Endothelial cell (in vitro differentiated cells): ENCODE results near the gene EIF5A. TPM values are rescaled to one million over a fixed set of nuclear protein-coding genes. Genes with fewer than 3 reads are reported as not detected.

Source experiments
- DNase-seq: peaks from one replicate; pipeline ENCODE4 v3.0.0; 2021; ENCODE audit warnings: low spot score
- H3K27ac Mint-ChIP-seq: one replicate; pipeline ENCODE4 v1.8.0; 2021; ENCODE audit warnings: mixed read lengths, inconsistent platforms; ENCODE audit not compliant: unreplicated experiment
- H3K27me3 Mint-ChIP-seq: one replicate; pipeline ENCODE4 v1.8.0; 2021; ENCODE audit warnings: mild to moderate bottlenecking, moderate library complexity, mixed read lengths, inconsistent platforms; ENCODE audit not compliant: unreplicated experiment
- H3K36me3 Mint-ChIP-seq: one replicate; pipeline ENCODE4 v1.8.0; 2021; ENCODE audit warnings: mild to moderate bottlenecking, low read depth, mixed read lengths, inconsistent platforms; ENCODE audit not compliant: unreplicated experiment
- H3K4me1 Mint-ChIP-seq: one replicate; pipeline ENCODE4 v1.8.0; 2021; ENCODE audit warnings: mild to moderate bottlenecking, mixed read lengths, inconsistent platforms; ENCODE audit not compliant: unreplicated experiment
- H3K4me3 Mint-ChIP-seq: one replicate; pipeline ENCODE4 v1.8.0; 2021; ENCODE audit warnings: mild to moderate bottlenecking, mixed read lengths, inconsistent platforms; ENCODE audit not compliant: unreplicated experiment
- H3K9me3 Mint-ChIP-seq: one replicate; pipeline ENCODE4 v1.8.0; 2021; ENCODE audit warnings: mixed read lengths, inconsistent platforms; ENCODE audit not compliant: unreplicated experiment
- CTCF ChIP-seq: fragments of 200-600 bp; sonication (generic); IDR thresholded peaks from one replicate; pipeline ENCODE4 v1.5.0; 2021; ENCODE audit warnings: antibody characterized with exemption; ENCODE audit not compliant: unreplicated experiment
- total RNA-seq: library from RNA; stranded (reverse); fragmentation: NEBNext Ultra II Directional; extraction: Animal tissue kit (Norgen Biotek cat#: 25700); gene quantifications from one replicate; pipeline ENCODE4 v1.2.1, GENCODE V29; 2021; ENCODE audit not compliant: unreplicated experiment

Gene EIF5A
- total RNA-seq, 1 donor from 2014 or later, result 362 TPM

GRCh38 chr17:7327056-7327455 is 19.6 kb downstream of the EIF5A start:
- H3K9me3 Mint-ChIP-seq, result no peaks in the 10 kb centered on the region
- no peak for TF ChIP-seq CTCF
- H3K27me3 Mint-ChIP-seq, result peaks cover 10% of the 10 kb centered on the region
- no peak overlapping the region for H3K27ac Mint-ChIP-seq
- peaks cover 18% of the 10 kb centered on the region for H3K36me3 Mint-ChIP-seq
- peaks cover 17% of the 10 kb centered on the region for H3K4me1 Mint-ChIP-seq
- no peak overlapping the region for H3K4me3 Mint-ChIP-seq
- DNase-seq, result no peak

GRCh38 chr17:7327501-7327900 is 20.1 kb downstream of the EIF5A start:
- Mint-ChIP-seq H3K4me1 (peaks cover 17% of the 10 kb centered on the region), H3K9me3 (no peaks in the 10 kb centered on the region), H3K27me3 (peaks cover 9% of the 10 kb centered on the region), H3K4me3 (no peak overlapping the region), H3K36me3 (peaks cover 16% of the 10 kb centered on the region), H3K27ac (no peak overlapping the region)
- no peak for DNase-seq
- no peak for TF ChIP-seq CTCF

- Mint-ChIP-seq H3K4me3 (peak overlapping the region; percentile 93), H3K9me3 (no peaks in the 10 kb centered on the region), H3K36me3 (peaks cover 16% of the 10 kb centered on the region), H3K4me1 (peaks cover 17% of the 10 kb centered on the region), H3K27ac (peak overlapping the region; percentile 7), H3K27me3 (peaks cover 9% of the 10 kb centered on the region)
- no peak for DNase-seq
- TF ChIP-seq CTCF, result no peak
Measured at GRCh38 chr17:7328009-7328408, 20.6 kb downstream of the EIF5A start.

- no peak for DNase-seq
- peak within 1 kb of the TSS; percentile 95 for H3K27ac Mint-ChIP-seq
- H3K27me3 Mint-ChIP-seq, result peaks cover 9% of the 10 kb centered on the region
- H3K36me3 Mint-ChIP-seq, result peaks cover 13% of the 10 kb centered on the region
- no peaks in the 10 kb centered on the region for H3K9me3 Mint-ChIP-seq
- no peak for TF ChIP-seq CTCF
- H3K4me1 Mint-ChIP-seq, result peaks cover 17% of the 10 kb centered on the region
- H3K4me3 Mint-ChIP-seq, result peak within 1 kb of the TSS; percentile 97
Measured at GRCh38 chr17:7328840-7329373, 21.5 kb downstream of the EIF5A start, which contains the start of gene NEURL4. TSS of gene NEURL4 (minus strand) at chr17:7329335. CDS start at chr17:7329312, 23 bp downstream.

GRCh38 chr17:7329374-7329996 is 22.1 kb downstream of the EIF5A start:
- no peak for TF ChIP-seq CTCF
- peak overlapping the region; percentile 95 for H3K27ac Mint-ChIP-seq
- peak overlapping the region; percentile 97 for H3K4me3 Mint-ChIP-seq
- H3K36me3 Mint-ChIP-seq, result peaks cover 13% of the 10 kb centered on the region
- DNase-seq, result peak; percentile 92
- no peaks in the 10 kb centered on the region for H3K9me3 Mint-ChIP-seq
- peaks cover 17% of the 10 kb centered on the region for H3K4me1 Mint-ChIP-seq
- peaks cover 9% of the 10 kb centered on the region for H3K27me3 Mint-ChIP-seq
